Measurements from ENCODE around the gene MGAT4A. TPM values are rescaled to one million over a fixed set of nuclear protein-coding genes. Genes with fewer than 3 reads are reported as not detected.

MGAT4A gene
- total and polyA plus RNA-seq, 10 of the 15 experiments (the other 5 are each of a cell fraction or from before 2014, with no cell fraction given), result 4.3 to 23.4 (median 13.6) TPM

- peak; percentile 72 for TF ChIP-seq NR2F1 (conservative IDR thresholded peaks at IDR 0.05)
- peak; percentile 69 for TF ChIP-seq DPF2 (IDR thresholded peaks at IDR 0.05)
- peak; percentile 69 for TF ChIP-seq POLR2A (IDR thresholded peaks at IDR 0.05; ENCODE audit: low read depth, low read length)
- peak; percentile 89 for TF ChIP-seq LARP7 (IDR thresholded peaks at IDR 0.05)
- TF ChIP-seq ZNF687 (IDR thresholded peaks at IDR 0.05), result peak; percentile 58
- TF ChIP-seq PKNOX1 (IDR thresholded peaks at IDR 0.05), result peak; percentile 81
- peak; percentile 53; the same call in 1 of the 2 replicates for TF ChIP-seq POLR2AphosphoS5 (IDR thresholded peaks at IDR 0.05; ENCODE audit: low read length)
- no peak for TF ChIP-seq EED (IDR thresholded peaks at IDR 0.05; ENCODE audit: low read depth)
- no peak for TF ChIP-seq KDM1A (IDR thresholded peaks at IDR 0.05; ENCODE audit: borderline replicate concordance)
- no peak for TF ChIP-seq IRF3 (IDR thresholded peaks at IDR 0.05)
- no peak for TF ChIP-seq PAX8 (IDR thresholded peaks at IDR 0.05)
Observed at GRCh38 chr2:98731041-98731893, at the start of gene MGAT4A (continued).

All from GM12878 (cell line).